Measurements from ENCODE around the gene HPS4. TPM values are rescaled to one million over a fixed set of nuclear protein-coding genes. Genes with fewer than 3 reads are reported as not detected.

The HPS4 gene
- total RNA-seq, 4 donors from 2014 or later, result 22.8 to 74.3 (median 47.0) TPM

DNA sequence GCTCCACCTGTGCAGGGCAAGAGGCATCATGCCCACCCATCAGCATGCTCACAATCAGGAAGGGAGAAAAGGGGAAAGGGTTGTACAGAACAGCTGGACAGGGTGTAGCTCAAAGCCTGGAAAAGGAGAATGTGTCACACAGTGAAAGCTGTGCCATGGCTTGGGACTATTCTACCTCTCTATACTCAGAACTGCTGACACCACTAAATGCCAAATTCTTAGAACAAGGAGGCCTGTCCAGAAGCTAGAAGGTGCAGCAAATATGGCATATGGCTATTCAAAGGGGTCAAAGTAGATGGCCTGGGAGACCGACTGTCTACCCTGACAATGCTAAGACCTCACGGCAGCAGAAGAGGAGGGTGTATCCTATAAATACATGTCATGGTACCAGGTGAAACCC, 12.8 kb downstream of the HPS4 start:
- Histone ChIP-seq H3K4me1 (no peaks in the 10 kb centered on the region), H3K36me3 (peaks cover 0 to 95% (median 3%) of the 10 kb centered on the region in 3 donors), H3K9me3 (no peaks in the 10 kb centered on the region), H3K4me3 (no peak overlapping the region), H3K27me3 (no peaks in the 10 kb centered on the region), H3K27ac (no peak overlapping the region)
- no peak for DNase-seq
- TF ChIP-seq, protein P1, sequence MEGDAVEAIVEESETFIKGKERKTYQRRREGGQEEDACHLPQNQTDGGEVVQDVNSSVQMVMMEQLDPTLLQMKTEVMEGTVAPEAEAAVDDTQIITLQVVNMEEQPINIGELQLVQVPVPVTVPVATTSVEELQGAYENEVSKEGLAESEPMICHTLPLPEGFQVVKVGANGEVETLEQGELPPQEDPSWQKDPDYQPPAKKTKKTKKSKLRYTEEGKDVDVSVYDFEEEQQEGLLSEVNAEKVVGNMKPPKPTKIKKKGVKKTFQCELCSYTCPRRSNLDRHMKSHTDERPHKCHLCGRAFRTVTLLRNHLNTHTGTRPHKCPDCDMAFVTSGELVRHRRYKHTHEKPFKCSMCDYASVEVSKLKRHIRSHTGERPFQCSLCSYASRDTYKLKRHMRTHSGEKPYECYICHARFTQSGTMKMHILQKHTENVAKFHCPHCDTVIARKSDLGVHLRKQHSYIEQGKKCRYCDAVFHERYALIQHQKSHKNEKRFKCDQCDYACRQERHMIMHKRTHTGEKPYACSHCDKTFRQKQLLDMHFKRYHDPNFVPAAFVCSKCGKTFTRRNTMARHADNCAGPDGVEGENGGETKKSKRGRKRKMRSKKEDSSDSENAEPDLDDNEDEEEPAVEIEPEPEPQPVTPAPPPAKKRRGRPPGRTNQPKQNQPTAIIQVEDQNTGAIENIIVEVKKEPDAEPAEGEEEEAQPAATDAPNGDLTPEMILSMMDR (IDR thresholded peaks at IDR 0.05), result no peak
- no peak for TF ChIP-seq POLR2A (IDR thresholded peaks at IDR 0.05)

- no peak for DNase-seq
- no peak overlapping the region for H3K27ac ChIP-seq
- peaks cover 0 to 6% (median 0%) of the 10 kb centered on the region in 4 donors for H3K4me1 ChIP-seq
- no peak overlapping the region for H3K4me3 ChIP-seq
- no peaks in the 10 kb centered on the region for H3K27me3 ChIP-seq
- no peaks in the 10 kb centered on the region for H3K9me3 ChIP-seq
- TF ChIP-seq POLR2A (IDR thresholded peaks at IDR 0.05), result no peak
- TF ChIP-seq, protein P1 (IDR thresholded peaks at IDR 0.05), result no peak
- peaks cover 0 to 89% (median 0%) of the 10 kb centered on the region in 3 donors for H3K36me3 ChIP-seq
Measured at GRCh38 chr22:26466196-26466595, 17.4 kb downstream of the HPS4 start.

DNA sequence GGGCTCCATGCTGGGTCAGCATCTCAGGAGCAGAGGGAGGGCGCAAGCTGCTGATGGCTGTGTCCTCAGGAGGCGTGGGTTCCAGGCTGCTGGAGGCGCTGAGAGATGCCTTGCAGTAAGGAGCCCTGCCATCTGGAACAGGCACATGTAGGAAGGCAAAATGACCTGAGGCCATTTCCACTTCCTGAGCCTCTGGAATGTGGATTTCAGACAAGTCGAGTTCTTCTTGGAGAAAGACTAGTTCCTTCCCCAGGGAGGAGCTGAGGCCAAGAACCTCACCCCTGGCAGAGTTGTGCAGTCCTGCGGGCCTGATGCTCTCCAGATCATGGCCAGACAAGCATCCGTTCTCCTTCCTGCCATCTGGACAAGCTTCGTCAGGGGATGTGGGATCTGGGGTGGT, 19.3 kb downstream of the HPS4 start:
- Histone ChIP-seq H3K4me3 (no peak overlapping the region), H3K27ac (no peak overlapping the region), H3K27me3 (no peaks in the 10 kb centered on the region), H3K4me1 (peaks cover 0 to 6% (median 0%) of the 10 kb centered on the region in 4 donors), H3K36me3 (peaks cover 0 to 71% (median 0%) of the 10 kb centered on the region in 3 donors), H3K9me3 (no peaks in the 10 kb centered on the region)
- DNase-seq, result no peak
- TF ChIP-seq, protein P1 (IDR thresholded peaks at IDR 0.05), result no peak
- no peak for TF ChIP-seq POLR2A (IDR thresholded peaks at IDR 0.05)

DNA sequence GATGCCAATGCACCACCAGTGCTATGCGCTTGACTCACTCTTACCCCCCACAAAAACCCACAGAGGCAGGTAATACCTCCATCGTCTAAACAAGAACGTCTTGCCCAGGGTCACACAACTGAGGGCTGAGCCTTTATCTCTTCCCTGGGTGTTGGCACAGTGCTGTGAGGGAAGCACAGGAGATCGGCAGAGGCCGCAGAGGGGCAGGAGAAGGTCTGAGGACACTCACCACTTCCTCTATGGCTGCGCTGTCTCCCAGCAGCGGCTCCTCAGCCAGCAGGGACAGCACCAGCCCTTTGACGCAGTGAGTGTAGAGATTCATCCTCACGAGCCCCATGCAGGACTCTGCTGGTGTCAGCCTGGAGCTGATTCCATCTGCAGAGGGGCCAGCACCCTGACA, 19.9 kb downstream of the HPS4 start:
- TF ChIP-seq POLR2A (IDR thresholded peaks at IDR 0.05), result no peak
- TF ChIP-seq, protein P1 (IDR thresholded peaks at IDR 0.05), result no peak
- H3K9me3 ChIP-seq, result no peaks in the 10 kb centered on the region
- DNase-seq, result no peak
- H3K27ac ChIP-seq, result peak overlapping the region in 1 of 4 donors; percentile 25
- H3K27me3 ChIP-seq, result no peaks in the 10 kb centered on the region
- peaks cover 0 to 6% (median 0%) of the 10 kb centered on the region in 4 donors for H3K4me1 ChIP-seq
- no peak overlapping the region for H3K4me3 ChIP-seq
- H3K36me3 ChIP-seq, result peaks cover 0 to 70% (median 0%) of the 10 kb centered on the region in 3 donors

GRCh38 chr22:26463101-26463661, 20.4 kb downstream of the HPS4 start:
- peaks cover 0 to 6% (median 0%) of the 10 kb centered on the region in 4 donors for H3K4me1 ChIP-seq
- no peak overlapping the region for H3K27ac ChIP-seq
- H3K36me3 ChIP-seq, result peaks cover 0 to 69% (median 0%) of the 10 kb centered on the region in 3 donors
- TF ChIP-seq POLR2A (IDR thresholded peaks at IDR 0.05), result no peak
- TF ChIP-seq, protein P1 (IDR thresholded peaks at IDR 0.05), result no peak
- H3K27me3 ChIP-seq, result no peaks in the 10 kb centered on the region
- DNase-seq, result no peak
- no peaks in the 10 kb centered on the region for H3K9me3 ChIP-seq
- H3K4me3 ChIP-seq, result no peak overlapping the region

Measured in Peyer's patch (tissue), 4 donors.